ENCODE data around the gene TAC3.

TAC3 gene

DNA sequence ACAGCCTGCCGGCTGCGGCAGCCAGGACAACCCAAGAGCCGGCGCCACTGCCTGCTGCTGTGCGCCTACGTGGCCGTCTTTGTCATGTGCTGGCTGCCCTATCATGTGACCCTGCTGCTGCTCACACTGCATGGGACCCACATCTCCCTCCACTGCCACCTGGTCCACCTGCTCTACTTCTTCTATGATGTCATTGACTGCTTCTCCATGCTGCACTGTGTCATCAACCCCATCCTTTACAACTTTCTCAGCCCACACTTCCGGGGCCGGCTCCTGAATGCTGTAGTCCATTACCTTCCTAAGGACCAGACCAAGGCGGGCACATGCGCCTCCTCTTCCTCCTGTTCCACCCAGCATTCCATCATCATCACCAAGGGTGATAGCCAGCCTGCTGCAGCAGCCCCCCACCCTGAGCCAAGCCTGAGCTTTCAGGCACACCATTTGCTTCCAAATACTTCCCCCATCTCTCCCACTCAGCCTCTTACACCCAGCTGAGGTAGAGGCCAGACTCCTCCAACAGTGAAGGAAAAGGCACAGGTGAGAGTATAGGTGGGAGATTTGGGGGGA is 20.3 kb downstream of the TAC3 start:
- Histone ChIP-seq H3K4ac (ENCODE audit: low read depth, low read length) (no peak overlapping the region), H3K27ac (ENCODE audit: low read depth, low read length) (no peak overlapping the region), H2AK5ac (ENCODE audit: low read length) (no peak overlapping the region), H3K4me2 (ENCODE audit: low read length) (no peak overlapping the region), H3K79me1 (ENCODE audit: low read length) (peaks cover 13% of the 10 kb centered on the region), H3K4me1 (ENCODE audit: control insufficient read depth, low read depth, low read length) (no peaks in the 10 kb centered on the region), H3K27me3 (ENCODE audit: insufficient read depth, low read length, poor library complexity) (no peaks in the 10 kb centered on the region), H2BK120ac (ENCODE audit: low read depth, low read length) (no peak overlapping the region), H3K36me3 (ENCODE audit: control insufficient read depth, insufficient read depth, low read length) (no peaks in the 10 kb centered on the region), H4K8ac (ENCODE audit: low read depth, low read length) (no peak overlapping the region), H2BK5ac (ENCODE audit: low read length) (no peak overlapping the region), H3K9ac (ENCODE audit: low read length) (no peak overlapping the region), H3K18ac (ENCODE audit: low read length) (no peak overlapping the region), H2BK15ac (replicated peaks; ENCODE audit: low read depth) (no peak overlapping the region), H3K79me2 (ENCODE audit: control insufficient read depth, insufficient read depth, low read length) (peaks cover 9% of the 10 kb centered on the region), H3K4me3 (ENCODE audit: low read length) (no peak overlapping the region), H3K23ac (ENCODE audit: low read length) (no peak overlapping the region), H3K56ac (ENCODE audit: low read length) (no peak overlapping the region), H4K5ac (ENCODE audit: low read length) (no peak overlapping the region)
- WGBS (ENCODE audit: extremely low coverage, insufficient coverage, low lambda C conversion rate) = no CpG with 5 or more reads among the region's 11 CpGs
- no peak for DNase-seq

DNA sequence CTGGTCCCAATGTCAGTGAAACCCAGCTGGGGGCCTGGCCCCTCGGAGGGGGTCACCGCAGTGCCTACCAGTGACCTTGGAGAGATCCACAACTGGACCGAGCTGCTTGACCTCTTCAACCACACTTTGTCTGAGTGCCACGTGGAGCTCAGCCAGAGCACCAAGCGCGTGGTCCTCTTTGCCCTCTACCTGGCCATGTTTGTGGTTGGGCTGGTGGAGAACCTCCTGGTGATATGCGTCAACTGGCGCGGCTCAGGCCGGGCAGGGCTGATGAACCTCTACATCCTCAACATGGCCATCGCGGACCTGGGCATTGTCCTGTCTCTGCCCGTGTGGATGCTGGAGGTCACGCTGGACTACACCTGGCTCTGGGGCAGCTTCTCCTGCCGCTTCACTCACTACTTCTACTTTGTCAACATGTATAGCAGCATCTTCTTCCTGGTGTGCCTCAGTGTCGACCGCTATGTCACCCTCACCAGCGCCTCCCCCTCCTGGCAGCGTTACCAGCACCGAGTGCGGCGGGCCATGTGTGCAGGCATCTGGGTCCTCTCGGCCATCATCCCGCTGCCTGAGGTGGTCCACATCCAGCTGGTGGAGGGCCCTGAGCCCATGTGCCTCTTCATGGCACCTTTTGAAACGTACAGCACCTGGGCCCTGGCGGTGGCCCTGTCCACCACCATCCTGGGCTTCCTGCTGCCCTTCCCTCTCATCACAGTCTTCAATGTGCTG is 21.0 kb downstream of the TAC3 start:
- Histone ChIP-seq H3K36me3 (ENCODE audit: control insufficient read depth, insufficient read depth, low read length) (no peaks in the 10 kb centered on the region), H3K23ac (ENCODE audit: low read length) (no peak overlapping the region), H2BK15ac (replicated peaks; ENCODE audit: low read depth) (no peak overlapping the region), H4K5ac (ENCODE audit: low read length) (no peak overlapping the region), H3K4me2 (ENCODE audit: low read length) (no peak overlapping the region), H2BK120ac (ENCODE audit: low read depth, low read length) (no peak overlapping the region), H3K4me3 (ENCODE audit: low read length) (no peak overlapping the region), H3K27ac (ENCODE audit: low read depth, low read length) (no peak overlapping the region), H3K18ac (ENCODE audit: low read length) (no peak overlapping the region), H3K4me1 (ENCODE audit: control insufficient read depth, low read depth, low read length) (no peaks in the 10 kb centered on the region), H2AK5ac (ENCODE audit: low read length) (no peak overlapping the region), H2BK5ac (ENCODE audit: low read length) (no peak overlapping the region), H3K56ac (ENCODE audit: low read length) (no peak overlapping the region), H3K27me3 (ENCODE audit: insufficient read depth, low read length, poor library complexity) (no peaks in the 10 kb centered on the region), H3K4ac (ENCODE audit: low read depth, low read length) (no peak overlapping the region), H3K79me2 (ENCODE audit: control insufficient read depth, insufficient read depth, low read length) (peaks cover 3% of the 10 kb centered on the region), H3K79me1 (ENCODE audit: low read length) (peaks cover 6% of the 10 kb centered on the region), H4K8ac (ENCODE audit: low read depth, low read length) (no peak overlapping the region), H3K9ac (ENCODE audit: low read length) (no peak overlapping the region)
- WGBS (ENCODE audit: extremely low coverage, insufficient coverage, low lambda C conversion rate) = no CpG with 5 or more reads among the region's 26 CpGs
- no peak for DNase-seq

DNA sequence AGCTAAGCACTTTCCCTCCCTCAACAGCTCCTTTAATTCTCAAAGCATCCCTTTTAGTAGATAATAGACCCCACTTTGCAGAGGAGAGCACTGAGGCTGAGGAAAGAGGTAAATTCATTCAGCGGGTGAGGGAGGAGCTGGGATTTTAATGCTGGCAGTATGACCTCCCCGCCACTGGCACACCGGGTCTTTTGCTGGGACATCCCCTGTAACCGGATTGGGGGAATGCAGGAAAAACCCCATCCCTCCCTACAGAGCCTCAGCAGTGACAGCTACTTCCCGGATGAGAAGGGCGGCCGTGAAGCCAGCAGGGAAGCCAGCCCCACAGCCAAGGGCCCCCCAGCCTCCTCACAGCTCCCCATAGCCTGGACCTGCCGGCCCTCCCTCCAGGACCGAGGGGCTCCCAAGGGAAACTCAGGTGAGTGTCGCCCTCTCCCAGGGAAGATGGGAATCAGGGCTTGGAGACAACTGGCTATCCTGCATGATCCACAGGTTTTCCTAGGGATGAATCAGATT is 22.0 kb downstream of the TAC3 start:
- Histone ChIP-seq H3K79me1 (ENCODE audit: low read length) (no peaks in the 10 kb centered on the region), H3K4me1 (ENCODE audit: control insufficient read depth, low read depth, low read length) (no peaks in the 10 kb centered on the region), H3K18ac (ENCODE audit: low read length) (no peak overlapping the region), H2BK15ac (replicated peaks; ENCODE audit: low read depth) (no peak overlapping the region), H2BK120ac (ENCODE audit: low read depth, low read length) (no peak overlapping the region), H3K79me2 (ENCODE audit: control insufficient read depth, insufficient read depth, low read length) (no peaks in the 10 kb centered on the region), H4K5ac (ENCODE audit: low read length) (no peak overlapping the region), H3K36me3 (ENCODE audit: control insufficient read depth, insufficient read depth, low read length) (no peaks in the 10 kb centered on the region), H3K4ac (ENCODE audit: low read depth, low read length) (no peak overlapping the region), H3K27me3 (ENCODE audit: insufficient read depth, low read length, poor library complexity) (no peaks in the 10 kb centered on the region), H3K56ac (ENCODE audit: low read length) (no peak overlapping the region), H2AK5ac (ENCODE audit: low read length) (no peak overlapping the region), H3K23ac (ENCODE audit: low read length) (no peak overlapping the region), H2BK5ac (ENCODE audit: low read length) (no peak overlapping the region), H3K4me3 (ENCODE audit: low read length) (no peak overlapping the region), H3K9ac (ENCODE audit: low read length) (no peak overlapping the region), H4K8ac (ENCODE audit: low read depth, low read length) (no peak overlapping the region), H3K27ac (ENCODE audit: low read depth, low read length) (no peak overlapping the region), H3K4me2 (ENCODE audit: low read length) (no peak overlapping the region)
- no peak for DNase-seq
- WGBS (ENCODE audit: extremely low coverage, insufficient coverage, low lambda C conversion rate) = no CpG with 5 or more reads among the region's 10 CpGs

DNA sequence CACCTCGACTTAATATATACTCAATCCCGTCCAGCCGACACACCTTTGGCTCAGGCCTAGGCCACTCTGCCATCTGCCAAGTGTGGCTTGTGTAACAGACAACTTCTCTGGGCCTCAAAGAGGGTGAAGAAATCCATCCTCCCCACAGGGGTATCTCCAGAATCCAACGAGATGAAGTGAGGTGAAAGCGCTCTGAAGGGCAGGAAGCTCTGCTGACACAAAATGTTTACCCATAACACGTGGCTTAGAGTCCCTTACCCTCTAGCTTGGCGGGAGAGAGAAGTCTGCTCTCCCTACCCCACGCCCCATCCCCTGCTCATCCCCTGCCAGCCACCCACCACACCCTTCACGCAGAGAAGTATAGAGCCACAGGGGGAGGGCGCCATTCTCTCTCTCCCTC is 23.0 kb downstream of the TAC3 start:
- no CpG with 5 or more reads among the region's 10 CpGs for WGBS (ENCODE audit: extremely low coverage, insufficient coverage, low lambda C conversion rate)
- Histone ChIP-seq H3K4ac (ENCODE audit: low read depth, low read length) (no peak overlapping the region), H2BK5ac (ENCODE audit: low read length) (no peak overlapping the region), H2BK15ac (replicated peaks; ENCODE audit: low read depth) (no peak overlapping the region), H3K79me1 (ENCODE audit: low read length) (no peaks in the 10 kb centered on the region), H3K4me2 (ENCODE audit: low read length) (no peak overlapping the region), H3K27ac (ENCODE audit: low read depth, low read length) (no peak overlapping the region), H2AK5ac (ENCODE audit: low read length) (no peak overlapping the region), H3K36me3 (ENCODE audit: control insufficient read depth, insufficient read depth, low read length) (no peaks in the 10 kb centered on the region), H3K18ac (ENCODE audit: low read length) (no peak overlapping the region), H2BK120ac (ENCODE audit: low read depth, low read length) (no peak overlapping the region), H4K8ac (ENCODE audit: low read depth, low read length) (no peak overlapping the region), H3K23ac (ENCODE audit: low read length) (no peak overlapping the region), H3K4me1 (ENCODE audit: control insufficient read depth, low read depth, low read length) (peaks cover 7% of the 10 kb centered on the region), H3K56ac (ENCODE audit: low read length) (no peak overlapping the region), H3K9ac (ENCODE audit: low read length) (no peak overlapping the region), H3K79me2 (ENCODE audit: control insufficient read depth, insufficient read depth, low read length) (no peaks in the 10 kb centered on the region), H3K27me3 (ENCODE audit: insufficient read depth, low read length, poor library complexity) (no peaks in the 10 kb centered on the region), H4K5ac (ENCODE audit: low read length) (no peak overlapping the region), H3K4me3 (ENCODE audit: low read length) (no peak overlapping the region)
- DNase-seq = no peak

DNA sequence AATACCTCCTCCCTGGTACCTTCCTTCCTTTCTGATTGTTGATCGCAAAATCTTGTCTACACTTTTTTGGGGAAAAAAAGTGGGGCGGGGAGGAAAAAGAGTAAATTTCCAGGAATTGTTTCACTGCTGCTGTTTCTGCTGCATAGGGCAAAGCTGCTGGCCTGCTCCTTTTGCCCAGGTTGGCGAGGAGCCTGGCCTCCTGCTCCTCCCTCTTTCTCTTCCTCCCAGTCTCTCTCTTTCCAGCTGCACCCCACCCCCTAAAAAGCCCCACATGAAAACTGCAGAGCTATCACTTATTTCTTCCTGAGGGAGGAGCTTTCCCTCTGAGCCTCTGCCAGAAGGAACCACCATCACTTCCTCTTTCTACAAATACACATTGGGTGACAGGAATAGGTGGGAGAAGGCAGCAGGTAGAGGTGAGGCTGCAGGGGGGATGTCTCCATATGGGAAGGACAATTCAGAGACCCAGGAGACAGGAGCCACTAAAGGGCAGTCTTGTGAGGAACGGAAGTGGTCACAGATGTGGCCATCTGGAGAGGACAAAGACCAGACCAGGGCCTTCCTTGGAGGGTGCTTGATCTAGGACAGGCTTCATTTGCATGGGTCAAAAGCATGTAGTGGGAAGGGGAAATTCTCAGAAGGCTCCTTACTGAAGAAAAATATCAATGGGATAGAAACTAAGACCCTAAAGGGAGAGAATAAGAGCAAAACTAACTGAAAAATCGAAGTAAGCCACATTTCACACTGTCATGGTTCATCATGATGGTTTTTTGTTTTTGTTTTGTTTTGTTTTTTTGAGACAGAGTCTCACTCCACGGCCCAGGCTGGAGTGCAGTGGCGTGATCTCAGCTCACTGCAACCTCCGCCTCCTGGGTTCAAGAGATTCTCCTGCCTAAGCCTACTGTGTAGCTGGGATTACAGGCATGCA is 24.7 kb downstream of the TAC3 start:
- no peaks in the 10 kb centered on the region for H3K79me2 ChIP-seq (ENCODE audit: control insufficient read depth, insufficient read depth, low read length)
- no peak overlapping the region for H3K23ac ChIP-seq (ENCODE audit: low read length)
- no peak overlapping the region for H2AK5ac ChIP-seq (ENCODE audit: low read length)
- H3K4me2 ChIP-seq (ENCODE audit: low read length) = no peak overlapping the region
- no peak overlapping the region for H3K9ac ChIP-seq (ENCODE audit: low read length)
- no peak overlapping the region for H4K8ac ChIP-seq (ENCODE audit: low read depth, low read length)
- no peak overlapping the region for H3K4me3 ChIP-seq (ENCODE audit: low read length)
- no peak overlapping the region for H2BK120ac ChIP-seq (ENCODE audit: low read depth, low read length)
- no peak overlapping the region for H2BK15ac ChIP-seq (replicated peaks; ENCODE audit: low read depth)
- no peak overlapping the region for H3K27ac ChIP-seq (ENCODE audit: low read depth, low read length)
- H4K5ac ChIP-seq (ENCODE audit: low read length) = no peak overlapping the region
- no peak for DNase-seq
- H3K18ac ChIP-seq (ENCODE audit: low read length) = no peak overlapping the region
- H3K79me1 ChIP-seq (ENCODE audit: low read length) = no peaks in the 10 kb centered on the region
- no peaks in the 10 kb centered on the region for H3K36me3 ChIP-seq (ENCODE audit: control insufficient read depth, insufficient read depth, low read length)
- WGBS (ENCODE audit: extremely low coverage, insufficient coverage, low lambda C conversion rate) = no CpG with 5 or more reads among the region's 8 CpGs
- H3K4me1 ChIP-seq (ENCODE audit: control insufficient read depth, low read depth, low read length) = peaks cover 15% of the 10 kb centered on the region
- no peak overlapping the region for H3K4ac ChIP-seq (ENCODE audit: low read depth, low read length)
- no peak overlapping the region for H2BK5ac ChIP-seq (ENCODE audit: low read length)
- H3K27me3 ChIP-seq (ENCODE audit: insufficient read depth, low read length, poor library complexity) = no peaks in the 10 kb centered on the region
- H3K56ac ChIP-seq (ENCODE audit: low read length) = no peak overlapping the region
